KBM-7 (cell line): Measurements from ENCODE around the gene ZNF697.
"Not testable (repeated sequence)": the region's sequence is repeated elsewhere in the genome, so short reads cannot be mapped to it uniquely, and the experiment has no call there.

Experiments used
- DNase-seq: peaks from one replicate; pipeline ENCODE4 v3.0.0-alpha.2; 2015
- in situ Hi-C: fragments of 300-500 bp; cut with MboI; formaldehyde crosslinking; loops from 2 replicates; pipeline ENCODE4 v1.14.3; 2020; ENCODE audit warnings: low sequenced_read_pairs, low pct_unique_long_range_greater_than_20kb, mixed read lengths

The ZNF697 gene

GRCh38 chr1:119608816-119609215 lies 39.2 kb downstream of the ZNF697 start:
- DNase-seq, in situ Hi-C loops: not testable (repeated sequence)

GRCh38 chr1:119607087-119607807 lies 40.8 kb downstream of the ZNF697 start:
- DNase-seq: peak; percentile 81

GRCh38 chr1:119606394-119606793 lies 41.7 kb downstream of the ZNF697 start:
- no peak for DNase-seq
- in situ Hi-C loops: no loop called here

More at GRCh38 chr1:119607087-119607807, 40.8 kb downstream of the ZNF697 start:
- in situ Hi-C loops: not testable (repeated sequence)

GRCh38 chr1:119605686-119606085 lies 42.4 kb downstream of the ZNF697 start:
- DNase-seq: no peak
- in situ Hi-C loops: no loop called here

- in situ Hi-C loops, DNase-seq: not testable (repeated sequence)
Observed at GRCh38 chr1:119605080-119605479, 43.0 kb downstream of the ZNF697 start.

- in situ Hi-C loops: no loop called here
- DNase-seq: no peak
Observed at GRCh38 chr1:119603695-119604094, 44.4 kb downstream of the ZNF697 start.

GRCh38 chr1:119603241-119603640 lies 44.8 kb downstream of the ZNF697 start:
- DNase-seq, in situ Hi-C loops: not testable (repeated sequence)

GRCh38 chr1:119602789-119603188 lies 45.3 kb downstream of the ZNF697 start:
- in situ Hi-C loops, DNase-seq: not testable (repeated sequence)

GRCh38 chr1:119602169-119602568 lies 45.9 kb downstream of the ZNF697 start:
- DNase-seq: no peak
- in situ Hi-C loops: no loop called here

- DNase-seq: no peak
- in situ Hi-C loops: no loop called here
Observed at GRCh38 chr1:119600976-119601375, 47.1 kb downstream of the ZNF697 start.

GRCh38 chr1:119600561-119600960 lies 47.5 kb downstream of the ZNF697 start:
- in situ Hi-C loops: no loop called here
- no peak for DNase-seq

- DNase-seq: no peak
- in situ Hi-C loops: no loop called here
Observed at GRCh38 chr1:119595606-119596005, 52.5 kb downstream of the ZNF697 start.

- in situ Hi-C loops: no loop called here
- no peak for DNase-seq
Observed at GRCh38 chr1:119595168-119595567, 52.9 kb downstream of the ZNF697 start.

- no peak for DNase-seq
- in situ Hi-C loops: no loop called here
Observed at GRCh38 chr1:119594376-119594775, 53.7 kb downstream of the ZNF697 start.

GRCh38 chr1:119593805-119594204 lies 54.3 kb downstream of the ZNF697 start:
- no peak for DNase-seq
- in situ Hi-C loops: no loop called here

- in situ Hi-C loops: no loop called here
- no peak for DNase-seq
Observed at GRCh38 chr1:119590393-119590792, 57.7 kb downstream of the ZNF697 start.

GRCh38 chr1:119588621-119589020 lies 59.4 kb downstream of the ZNF697 start:
- no peak for DNase-seq
- in situ Hi-C loops: no loop called here

- peak; percentile 35 for DNase-seq
- in situ Hi-C loops: no loop called here
Observed at GRCh38 chr1:119587341-119587740, 60.7 kb downstream of the ZNF697 start.

GRCh38 chr1:119585801-119586200 lies 62.3 kb downstream of the ZNF697 start:
- DNase-seq: peak; percentile 52
- in situ Hi-C loops: not testable (repeated sequence)

GRCh38 chr1:119582801-119583200 lies 65.3 kb downstream of the ZNF697 start:
- peak; percentile 65 for DNase-seq
- in situ Hi-C loops: no loop called here

- DNase-seq, in situ Hi-C loops: not testable (repeated sequence)
Observed at GRCh38 chr1:119581076-119581475, 67.0 kb downstream of the ZNF697 start.
